WERI-Rb-1 (cell line): Measurements from ENCODE around the gene TNFRSF9.

Experiments
- DNase-seq: peaks from one replicate; pipeline ENCODE4 v3.0.0-alpha.2; 2020
- H3K27ac ChIP-seq: fragments of 250-450 bp; sonication (Bioruptor Pico); 2 replicates; pipeline ENCODE4 v1.5.1; 2020; ENCODE audit warnings: mild to moderate bottlenecking, moderate library complexity
- H3K27me3 ChIP-seq: fragments of 250-450 bp; sonication (Bioruptor Pico); 2 replicates; pipeline ENCODE4 v1.5.1; 2021; ENCODE audit warnings: mild to moderate bottlenecking, low read depth, moderate library complexity; ENCODE audit not compliant: insufficient read depth, severe bottlenecking
- H3K36me3 ChIP-seq: fragments of 250-450 bp; sonication (Bioruptor Pico); 2 replicates; pipeline ENCODE4 v1.5.1; 2020; ENCODE audit warnings: mild to moderate bottlenecking, moderate library complexity
- H3K4me3 ChIP-seq: 2 replicates; pipeline ENCODE4 v1.5.1; 2011; ENCODE audit warnings: low read depth, mild to moderate bottlenecking, control low read depth, low read length
- H3K9me3 ChIP-seq: fragments of 250-450 bp; sonication (Bioruptor Pico); 2 replicates; pipeline ENCODE4 v1.5.1; 2021; ENCODE audit warnings: mild to moderate bottlenecking, moderate library complexity; ENCODE audit not compliant: severe bottlenecking
- CTCF ChIP-seq: IDR thresholded peaks from 2 replicates; pipeline ENCODE4 v1.5.1; 2011; ENCODE audit warnings: low read depth, mild to moderate bottlenecking, control low read depth, inconsistent platforms, low read length

TNFRSF9 gene

GRCh38 chr1:7940745-7941436 is at the start of gene TNFRSF9:
TNFRSF9 (minus strand) TSS chr1:7940839; CDS start chr1:7939994, 845 bp downstream.
- H3K9me3 ChIP-seq: no peaks in the 10 kb centered on the region
- DNase-seq: no peak
- H3K27ac ChIP-seq: no peak within 1 kb of the TSS
- H3K27me3 ChIP-seq: no peaks in the 10 kb centered on the region
- no peaks in the 10 kb centered on the region for H3K36me3 ChIP-seq
- TF ChIP-seq CTCF: no peak
- H3K4me3 ChIP-seq: no peak within 1 kb of the TSS

GRCh38 chr1:7989762-7990428 is 49.3 kb upstream of the TNFRSF9 start:
- Histone ChIP-seq H3K4me3 (no peak overlapping the region), H3K36me3 (peaks cover 16% of the 10 kb centered on the region), H3K9me3 (no peaks in the 10 kb centered on the region), H3K27ac (no peak overlapping the region), H3K27me3 (no peaks in the 10 kb centered on the region)
- no peak for TF ChIP-seq CTCF
- no peak for DNase-seq

GRCh38 chr1:7988576-7988975 is 47.9 kb upstream of the TNFRSF9 start:
- peaks cover 27% of the 10 kb centered on the region for H3K36me3 ChIP-seq
- H3K27ac ChIP-seq: no peak overlapping the region
- H3K9me3 ChIP-seq: no peaks in the 10 kb centered on the region
- no peak overlapping the region for H3K4me3 ChIP-seq
- no peaks in the 10 kb centered on the region for H3K27me3 ChIP-seq
- no peak for DNase-seq
- no peak for TF ChIP-seq CTCF

GRCh38 chr1:7987528-7987927 is 46.9 kb upstream of the TNFRSF9 start:
- H3K27me3 ChIP-seq: no peaks in the 10 kb centered on the region
- H3K36me3 ChIP-seq: peaks cover 37% of the 10 kb centered on the region
- DNase-seq: no peak
- no peak overlapping the region for H3K4me3 ChIP-seq
- TF ChIP-seq CTCF: no peak
- H3K27ac ChIP-seq: no peak overlapping the region
- H3K9me3 ChIP-seq: no peaks in the 10 kb centered on the region

DNA sequence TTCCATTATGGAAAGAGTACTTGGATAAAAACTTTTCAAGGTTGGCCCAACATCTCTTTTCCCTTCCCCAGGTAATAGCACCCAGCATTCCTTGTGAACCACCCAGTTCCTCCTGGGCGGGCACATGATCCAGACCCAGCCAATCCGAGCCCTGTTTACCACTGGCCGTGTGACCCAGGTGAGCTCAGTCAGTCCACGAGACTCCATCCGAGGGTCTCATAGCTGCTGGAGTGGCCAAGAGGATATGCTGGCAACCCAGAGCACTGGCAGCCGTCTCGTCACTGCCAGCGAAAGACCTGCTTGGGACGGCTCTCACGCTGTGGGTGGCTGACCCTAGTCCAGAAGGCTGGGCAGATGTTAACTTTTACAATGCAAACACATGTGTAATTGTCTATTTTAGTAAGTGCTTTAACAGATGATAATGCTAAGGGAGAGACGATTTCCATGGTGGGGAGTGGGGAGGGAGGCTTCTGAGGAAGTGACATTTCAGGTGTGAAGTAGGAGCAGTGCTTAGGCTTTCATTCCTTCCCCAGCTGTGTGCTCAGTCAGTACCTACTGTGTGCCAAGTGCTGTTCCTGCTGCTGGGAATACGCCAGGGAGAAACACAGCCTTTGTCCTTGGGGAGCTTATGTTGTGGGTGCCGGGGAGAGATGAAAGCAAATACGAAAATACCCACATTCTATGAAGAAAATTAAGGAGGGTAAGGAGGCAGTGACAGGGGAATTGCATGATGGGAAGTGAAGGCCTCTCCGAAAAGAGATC is 45.4 kb upstream of the TNFRSF9 start:
- no peak for DNase-seq
- no peak overlapping the region for H3K27ac ChIP-seq
- H3K9me3 ChIP-seq: no peaks in the 10 kb centered on the region
- TF ChIP-seq CTCF: no peak
- H3K27me3 ChIP-seq: no peaks in the 10 kb centered on the region
- H3K4me3 ChIP-seq: no peak overlapping the region
- peaks cover 42% of the 10 kb centered on the region for H3K36me3 ChIP-seq
